HEK293 (cell line): ENCODE data around the gene BLOC1S3.
A peak's percentile ranks its signal among the peaks of the same experiment; 100 is the strongest.

Experiments
- CTCF ChIP-seq: fragments of 450-650 bp; formaldehyde crosslinking; IDR thresholded peaks from 2 replicates; pipeline ENCODE4 v1.5.1; 2016; ENCODE audit warnings: missing biosample characterization, missing genetic modification characterization
- GLI2 ChIP-seq: fragments of 450-650 bp; formaldehyde crosslinking; IDR thresholded peaks from 2 replicates; pipeline ENCODE4; 2017; ENCODE audit warnings: missing biosample characterization, missing genetic modification characterization, low read depth, borderline replicate concordance
- KLF1 ChIP-seq: fragments of 450-650 bp; formaldehyde crosslinking; IDR thresholded peaks from 2 replicates; pipeline ENCODE4 v1.5.1; 2016; ENCODE audit warnings: missing biosample characterization, missing genetic modification characterization
- KLF7 ChIP-seq: fragments of 450-650 bp; formaldehyde crosslinking; IDR thresholded peaks from 2 replicates; pipeline ENCODE4 v1.5.1; 2016; ENCODE audit warnings: missing biosample characterization, missing genetic modification characterization, borderline replicate concordance
- MEIS1 ChIP-seq: sonication (generic); formaldehyde crosslinking; IDR thresholded peaks from 2 replicates; pipeline ENCODE4 v1.8.1; 2022; ENCODE audit warnings: missing genetic modification reagents, mild to moderate bottlenecking, borderline replicate concordance
- REST ChIP-seq: fragments of 450-650 bp; formaldehyde crosslinking; IDR thresholded peaks from 2 replicates; pipeline ENCODE4 v1.5.1; 2016; ENCODE audit warnings: missing biosample characterization, missing genetic modification characterization
- SETDB1 ChIP-seq: IDR thresholded peaks from one replicate; pipeline ENCODE4 v1.6.1; 2017; ENCODE audit warnings: mild to moderate bottlenecking, low read length, moderate library complexity, mixed read lengths; ENCODE audit not compliant: insufficient read length
- ZBTB10 ChIP-seq: fragments of 450-650 bp; formaldehyde crosslinking; IDR thresholded peaks from 2 replicates; pipeline ENCODE4 v1.5.1; 2016; ENCODE audit warnings: missing biosample characterization, missing genetic modification characterization
- ZBTB17 ChIP-seq: fragments of 450-650 bp; formaldehyde crosslinking; IDR thresholded peaks from 2 replicates; pipeline ENCODE4 v1.5.1; 2016; ENCODE audit warnings: missing biosample characterization, missing genetic modification characterization
- ZBTB8A ChIP-seq: fragments of 450-650 bp; formaldehyde crosslinking; IDR thresholded peaks from 2 replicates; pipeline ENCODE4 v1.5.1; 2016; ENCODE audit warnings: missing biosample characterization, missing genetic modification characterization
- ZFHX2 ChIP-seq: fragments of 450-650 bp; formaldehyde crosslinking; conservative IDR thresholded peaks from 2 replicates; pipeline ENCODE4 v1.5.1; 2016; ENCODE audit warnings: missing biosample characterization, missing genetic modification characterization
- ZFP3 ChIP-seq: fragments of 450-650 bp; formaldehyde crosslinking; IDR thresholded peaks from 2 replicates; pipeline ENCODE4 v1.5.1; 2016; ENCODE audit warnings: low read depth, missing biosample characterization, missing genetic modification characterization
- ZFP41 ChIP-seq: fragments of 450-650 bp; formaldehyde crosslinking; IDR thresholded peaks from 2 replicates; pipeline ENCODE4 v1.5.1; 2016; ENCODE audit warnings: missing biosample characterization, missing genetic modification characterization, borderline replicate concordance
- ZNF10 ChIP-seq: fragments of 450-650 bp; formaldehyde crosslinking; IDR thresholded peaks from 2 replicates; pipeline ENCODE4 v1.5.1; 2017; ENCODE audit warnings: missing biosample characterization, missing genetic modification characterization
- ZNF112 ChIP-seq: fragments of 450-650 bp; formaldehyde crosslinking; IDR thresholded peaks from 2 replicates; pipeline ENCODE4 v1.5.0; 2017; ENCODE audit warnings: missing biosample characterization, missing genetic modification characterization
- ZNF26 ChIP-seq: fragments of 450-650 bp; formaldehyde crosslinking; IDR thresholded peaks from 2 replicates; pipeline ENCODE4 v1.5.1; 2016; ENCODE audit warnings: missing biosample characterization, missing genetic modification characterization
- ZNF433 ChIP-seq: fragments of 450-650 bp; formaldehyde crosslinking; IDR thresholded peaks from 2 replicates; pipeline ENCODE4 v1.5.1; 2016; ENCODE audit warnings: missing biosample characterization, missing genetic modification characterization, low read depth
- ZNF488 ChIP-seq: fragments of 450-650 bp; formaldehyde crosslinking; IDR thresholded peaks from 2 replicates; pipeline ENCODE4 v1.5.1; 2016; ENCODE audit warnings: missing biosample characterization, missing genetic modification characterization
- ZNF501 ChIP-seq: fragments of 450-650 bp; formaldehyde crosslinking; IDR thresholded peaks from 2 replicates; pipeline ENCODE4 v1.5.1; 2016; ENCODE audit warnings: missing biosample characterization, missing genetic modification characterization
- ZNF510 ChIP-seq: fragments of 450-650 bp; formaldehyde crosslinking; IDR thresholded peaks from 2 replicates; pipeline ENCODE4 v1.5.1; 2018; ENCODE audit warnings: mild to moderate bottlenecking, missing genetic modification characterization, missing biosample characterization; ENCODE audit not compliant: insufficient replicate concordance
- ZNF514 ChIP-seq: fragments of 450-650 bp; formaldehyde crosslinking; IDR thresholded peaks from 2 replicates; pipeline ENCODE4 v1.5.1; 2016; ENCODE audit warnings: missing biosample characterization, missing genetic modification characterization
- ZNF518A ChIP-seq: fragments of 450-650 bp; formaldehyde crosslinking; conservative IDR thresholded peaks from 2 replicates; pipeline ENCODE4 v1.5.1; 2016; ENCODE audit warnings: low read depth, missing biosample characterization, missing genetic modification characterization
- ZNF701 ChIP-seq: fragments of 450-650 bp; formaldehyde crosslinking; IDR thresholded peaks from 2 replicates; pipeline ENCODE4 v1.5.1; 2016; ENCODE audit warnings: missing biosample characterization, missing genetic modification characterization
- ZNF843 ChIP-seq: fragments of 450-650 bp; formaldehyde crosslinking; IDR thresholded peaks from 2 replicates; pipeline ENCODE4 v1.5.1; 2016; ENCODE audit warnings: missing biosample characterization, missing genetic modification characterization

The BLOC1S3 gene

GRCh38 chr19:45130888-45131615, 47.5 kb upstream of the BLOC1S3 start (continued):
- TF ChIP-seq ZNF26 (tag by site-specific recombination), result no peak
- TF ChIP-seq ZNF701 (tag by site-specific recombination), result no peak
- TF ChIP-seq ZNF510, result no peak
- TF ChIP-seq ZNF112 (tag by site-specific recombination), result no peak
- TF ChIP-seq ZBTB10 (tag by site-specific recombination), result no peak
- no peak for TF ChIP-seq ZNF518A
- TF ChIP-seq KLF1, result peak; percentile 95
- no peak for TF ChIP-seq ZNF433 (tag by site-specific recombination)
- TF ChIP-seq ZFP3 (tag by site-specific recombination), result no peak
- TF ChIP-seq ZNF514, result no peak
- no peak for TF ChIP-seq ZNF843 (tag by site-specific recombination)
- TF ChIP-seq MEIS1 (CRISPR knock-in tag), result no peak
- 0 out of 2 replicates have a peak, but pooled peaks have one; percentile 35 for TF ChIP-seq ZBTB8A (tag by site-specific recombination)
- no peak for TF ChIP-seq ZNF501 (tag by site-specific recombination)
- peak; percentile 75 for TF ChIP-seq CTCF (tag by site-specific recombination)
- no peak for TF ChIP-seq ZFP41 (tag by site-specific recombination)
- no peak for TF ChIP-seq ZNF488 (tag by site-specific recombination)
- TF ChIP-seq SETDB1, result no peak
- TF ChIP-seq KLF7 (tag by site-specific recombination), result no peak
- peak; percentile 96 for TF ChIP-seq ZFHX2 (tag by site-specific recombination)
- TF ChIP-seq GLI2 (tag by site-specific recombination), result no peak
- no peak for TF ChIP-seq REST (tag by site-specific recombination)
- TF ChIP-seq ZNF10 (tag by site-specific recombination), result peak; percentile 87
- no peak; the same call in 1 of the 2 replicates for TF ChIP-seq ZBTB17 (tag by site-specific recombination)
